Stimulated activated CD8-positive, alpha-beta memory T cell treated with anti-CD3 and anti-CD28 coated beads, Interleukin-12 subunit alpha, Interleukin-12 subunit beta, amount 100 ng/mL, for 24 hours (primary cell): ENCODE measurements around the gene ATOSA.

Source experiments
- DNase-seq: peaks from one replicate; pipeline ENCODE4 v3.0.0-alpha.2; 2020; ENCODE audit errors: extremely low read depth

The ATOSA gene

DNA sequence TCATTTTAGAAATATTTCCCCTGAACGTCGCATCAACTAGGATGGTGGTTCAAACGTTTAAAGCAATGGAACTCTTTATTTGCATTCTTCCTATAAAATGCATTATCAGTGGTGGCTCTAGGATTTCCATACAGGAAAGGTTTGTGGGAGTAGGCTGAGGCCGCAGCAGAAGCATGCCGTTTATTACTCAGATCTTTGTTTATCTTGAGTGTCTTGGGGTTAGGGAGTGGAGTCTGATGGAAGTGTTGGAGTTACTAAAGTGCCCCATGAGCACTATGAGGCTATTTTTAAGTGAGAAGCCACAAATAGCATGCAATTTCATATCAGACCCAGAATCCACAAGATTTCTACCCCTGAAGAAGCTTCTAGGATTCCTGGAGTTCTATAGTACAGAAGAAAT, 26.2 kb downstream of the ATOSA start:
- DNase-seq = no peak

- DNase-seq = no peak
These were observed 26.9 kb downstream of the ATOSA start for GRCh38 chr15:52652286-52652685.

DNA sequence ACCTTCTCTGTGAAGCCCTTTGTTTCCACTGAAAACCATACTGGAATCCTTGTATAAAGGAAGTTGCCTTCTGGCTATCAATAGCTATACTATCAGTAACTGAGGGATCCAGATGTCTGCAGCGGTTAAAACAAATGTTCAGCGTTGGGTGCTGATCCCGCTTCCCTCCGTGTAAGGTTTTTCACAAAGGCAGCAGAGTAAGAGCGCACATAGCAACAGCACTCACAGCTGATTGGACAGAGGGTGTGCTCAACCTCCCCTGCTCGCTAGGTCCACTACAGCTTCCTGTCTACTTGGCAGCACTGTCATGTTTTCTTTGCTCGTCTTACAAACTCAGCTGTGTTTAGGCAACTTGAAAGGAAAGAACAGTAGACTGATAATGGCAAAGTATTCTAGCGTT, 27.3 kb downstream of the ATOSA start:
- DNase-seq = no peak

DNA sequence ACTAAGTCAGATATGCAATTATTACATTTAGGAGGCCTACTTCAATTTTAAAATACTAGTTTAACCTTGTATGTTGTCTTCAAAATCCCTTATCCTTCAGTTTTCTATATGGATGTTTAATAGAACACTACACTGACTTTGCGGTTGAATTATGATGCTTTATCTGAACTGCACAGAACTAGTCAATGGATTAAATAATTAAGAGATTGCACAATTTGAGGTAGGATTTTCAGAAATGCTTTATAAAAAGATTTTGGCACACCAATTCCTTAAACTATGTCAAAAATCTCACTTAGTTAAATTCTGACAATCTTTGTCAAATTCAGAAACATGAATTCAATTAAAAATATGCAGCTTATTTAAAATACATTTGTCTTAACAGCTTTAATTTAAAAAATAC, 28.1 kb downstream of the ATOSA start:
- no peak for DNase-seq

DNA sequence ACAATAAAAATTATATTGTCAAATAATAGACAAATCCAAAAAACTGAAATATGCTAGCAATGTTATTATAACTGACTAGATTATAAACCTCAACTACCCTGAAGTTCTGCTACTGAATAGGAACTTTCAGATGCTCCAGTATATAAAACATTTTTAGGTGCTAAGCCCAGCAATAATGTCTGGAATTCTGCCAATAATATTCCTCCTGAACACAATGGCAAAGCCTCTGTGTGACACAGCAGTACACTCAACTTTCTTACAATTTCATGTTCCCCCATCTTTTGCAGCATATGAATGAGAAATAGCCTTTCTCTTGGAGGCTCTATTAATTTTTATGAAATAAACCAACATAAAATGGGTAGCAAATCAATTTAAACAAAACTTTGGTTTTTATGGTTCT, 29.5 kb downstream of the ATOSA start:
- DNase-seq = no peak

DNA sequence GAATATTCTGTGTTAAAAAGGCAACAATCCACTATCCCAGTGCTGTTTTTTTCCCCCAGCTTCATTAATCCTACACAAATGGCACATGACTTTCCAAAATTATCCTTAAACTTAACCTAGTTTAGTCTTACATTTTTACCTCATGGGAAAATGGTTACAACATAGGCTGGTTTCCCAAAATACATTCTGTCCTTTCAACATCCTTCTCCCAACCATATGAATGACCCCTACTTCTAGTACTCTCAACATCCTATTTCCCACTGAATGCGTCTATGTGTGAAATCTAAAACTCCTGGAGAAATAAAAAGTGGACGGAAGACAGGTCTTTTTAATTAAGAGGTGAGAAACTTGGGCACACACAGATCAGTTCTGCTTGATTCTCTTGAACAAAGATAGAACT, 33.3 kb downstream of the ATOSA start:
- no peak for DNase-seq

GRCh38 chr15:52642386-52643361, 36.5 kb downstream of the ATOSA start:
- DNase-seq = no peak

DNA sequence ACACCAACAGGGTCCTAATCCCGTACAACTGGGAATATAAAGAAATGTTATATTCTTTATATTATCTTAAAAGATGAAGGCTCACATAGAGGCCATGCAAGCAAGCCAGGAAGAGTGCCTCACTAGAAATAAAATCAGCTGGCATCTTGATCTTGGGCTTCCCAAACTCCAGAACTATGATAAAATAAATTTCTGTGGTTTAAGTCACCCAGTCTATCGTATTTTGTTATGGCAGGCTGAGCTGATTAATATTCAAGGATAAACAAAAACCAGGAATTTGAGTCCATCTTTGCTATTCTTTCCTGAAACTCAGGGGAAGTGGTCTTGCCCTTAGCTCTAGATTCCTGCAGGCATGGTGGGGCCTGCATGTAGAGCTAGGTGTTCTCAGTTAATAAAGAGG, 42.7 kb downstream of the ATOSA start:
- DNase-seq = no peak

DNA sequence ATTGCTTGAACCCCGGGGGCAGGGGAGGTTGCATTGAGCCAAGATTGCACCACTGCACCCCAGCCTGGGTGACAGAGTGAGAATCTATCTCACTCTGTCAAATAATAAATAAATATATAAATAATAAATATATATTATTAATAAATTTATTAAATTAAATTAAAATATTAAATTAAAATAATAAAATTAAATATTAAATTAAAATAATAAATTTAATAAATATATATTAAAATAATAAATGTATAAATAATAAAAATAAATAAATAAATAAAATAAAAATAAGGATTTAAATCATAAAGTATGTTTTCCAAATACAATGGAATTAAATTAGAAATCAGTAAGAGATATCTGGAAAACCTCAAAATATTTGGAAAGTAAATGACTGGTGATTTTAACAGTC, 43.3 kb downstream of the ATOSA start:
- no peak for DNase-seq
